Measurements from ENCODE around the gene CHRNB2.
A peak's percentile ranks its signal among the peaks of the same experiment; 100 is the strongest.

Gene CHRNB2

DNA sequence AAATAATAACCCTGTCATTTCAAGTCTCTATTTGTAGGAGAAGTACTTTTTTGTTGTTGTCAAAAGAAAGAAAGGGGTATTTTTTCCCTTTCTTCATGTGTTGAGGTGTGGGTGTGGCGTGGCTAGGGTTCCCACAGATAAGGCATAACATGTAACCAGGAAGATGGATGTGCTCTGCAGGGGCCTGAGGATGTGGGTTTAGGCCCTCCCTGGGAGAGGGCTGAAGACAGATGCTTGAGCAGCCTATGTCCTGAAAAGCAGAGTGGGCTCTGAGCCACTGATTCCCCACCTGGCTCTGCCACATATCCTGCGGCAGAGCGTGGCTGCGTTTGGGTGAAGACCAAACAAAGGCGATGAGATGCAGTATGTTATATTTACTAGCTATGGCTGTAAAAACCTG is 54.3 kb downstream of the CHRNB2 start:
- no peak overlapping the region for H3K27ac ChIP-seq (ENCODE audit: low read depth in 2 of 2, low read length in 2 of 2)
- no peak overlapping the region for H3K9ac ChIP-seq (ENCODE audit: low read depth in 1 of 2, low read length in 2 of 2)
- peaks cover 6 to 7% of the 10 kb centered on the region in 2 donors for H3K4me1 ChIP-seq (ENCODE audit: control insufficient read depth in 2 of 2, insufficient read depth in 2 of 2, low read length in 2 of 2)
- no peaks in the 10 kb centered on the region for H3K9me3 ChIP-seq (ENCODE audit: control insufficient read depth in 2 of 2, low read length in 2 of 2)
- no peak overlapping the region for H3K4me3 ChIP-seq (ENCODE audit: low read length in 2 of 2)
- peaks cover 0 to 2% of the 10 kb centered on the region in 2 donors for H3K36me3 ChIP-seq (ENCODE audit: control insufficient read depth in 2 of 2, insufficient read depth in 2 of 2, low read length in 2 of 2)
- no peaks in the 10 kb centered on the region for H3K27me3 ChIP-seq (ENCODE audit: control insufficient read depth in 2 of 2, insufficient read depth in 2 of 2, low read length in 2 of 2)

DNA sequence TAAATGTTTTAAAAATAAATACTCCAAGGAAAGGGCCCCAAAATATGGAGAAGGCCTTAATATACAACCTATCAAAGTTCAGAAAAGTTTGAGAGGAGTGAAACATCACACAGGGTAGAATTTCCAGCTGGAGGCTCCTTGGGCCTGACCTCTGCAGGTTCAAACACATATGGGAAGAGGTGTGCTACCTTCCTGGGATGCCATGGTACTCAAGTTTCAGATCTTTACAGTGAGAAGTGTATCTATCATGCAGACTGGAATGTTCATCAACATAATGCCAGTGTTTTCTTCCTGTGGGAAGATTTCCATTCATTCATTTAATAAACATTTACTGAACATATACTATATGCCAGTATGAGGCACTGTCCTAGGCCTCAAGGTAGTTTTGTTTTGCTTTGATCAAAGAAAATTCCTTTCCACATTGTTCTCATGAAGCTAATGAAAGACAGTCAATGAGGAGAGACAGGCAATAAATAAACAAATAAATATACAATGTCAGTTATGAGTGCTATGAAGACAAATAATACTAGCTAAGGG is 55.0 kb downstream of the CHRNB2 start:
- no peak overlapping the region for H3K9ac ChIP-seq (ENCODE audit: low read depth in 1 of 2, low read length in 2 of 2)
- no peak overlapping the region for H3K4me3 ChIP-seq (ENCODE audit: low read length in 2 of 2)
- peaks cover 8 to 10% of the 10 kb centered on the region in 2 donors for H3K4me1 ChIP-seq (ENCODE audit: control insufficient read depth in 2 of 2, insufficient read depth in 2 of 2, low read length in 2 of 2)
- no peaks in the 10 kb centered on the region for H3K27me3 ChIP-seq (ENCODE audit: control insufficient read depth in 2 of 2, insufficient read depth in 2 of 2, low read length in 2 of 2)
- H3K36me3 ChIP-seq (ENCODE audit: control insufficient read depth in 2 of 2, insufficient read depth in 2 of 2, low read length in 2 of 2) = peaks cover 0 to 2% of the 10 kb centered on the region in 2 donors
- H3K9me3 ChIP-seq (ENCODE audit: control insufficient read depth in 2 of 2, low read length in 2 of 2) = no peaks in the 10 kb centered on the region
- no peak overlapping the region for H3K27ac ChIP-seq (ENCODE audit: low read depth in 2 of 2, low read length in 2 of 2)

DNA sequence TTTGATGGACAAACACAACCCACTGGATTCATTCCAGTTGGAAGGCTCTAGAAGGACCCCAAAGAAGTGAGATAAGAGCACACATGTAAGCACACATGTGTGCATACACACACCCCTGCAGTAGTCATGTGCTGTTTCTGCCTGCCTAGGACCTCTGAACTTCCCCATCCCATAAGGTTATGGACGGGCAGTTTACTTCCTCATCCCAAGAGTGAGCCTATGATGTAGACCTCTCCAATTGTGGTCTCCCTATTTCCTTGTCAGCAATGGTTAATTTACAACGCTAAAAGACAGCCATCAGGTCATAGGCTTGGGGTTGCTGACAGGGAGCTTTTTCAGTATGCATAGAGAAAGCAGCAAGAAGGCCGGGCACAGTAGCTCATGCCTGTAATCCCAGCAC is 55.8 kb downstream of the CHRNB2 start:
- Histone ChIP-seq H3K36me3 (ENCODE audit: control insufficient read depth in 2 of 2, insufficient read depth in 2 of 2, low read length in 2 of 2) (peaks cover 0 to 2% of the 10 kb centered on the region in 2 donors), H3K4me1 (ENCODE audit: control insufficient read depth in 2 of 2, insufficient read depth in 2 of 2, low read length in 2 of 2) (peaks cover 10 to 11% of the 10 kb centered on the region in 2 donors), H3K27ac (ENCODE audit: low read depth in 2 of 2, low read length in 2 of 2) (no peak overlapping the region), H3K9me3 (ENCODE audit: control insufficient read depth in 2 of 2, low read length in 2 of 2) (no peaks in the 10 kb centered on the region), H3K9ac (ENCODE audit: low read depth in 1 of 2, low read length in 2 of 2) (no peak overlapping the region), H3K4me3 (ENCODE audit: low read length in 2 of 2) (no peak overlapping the region), H3K27me3 (ENCODE audit: control insufficient read depth in 2 of 2, insufficient read depth in 2 of 2, low read length in 2 of 2) (no peaks in the 10 kb centered on the region)

DNA sequence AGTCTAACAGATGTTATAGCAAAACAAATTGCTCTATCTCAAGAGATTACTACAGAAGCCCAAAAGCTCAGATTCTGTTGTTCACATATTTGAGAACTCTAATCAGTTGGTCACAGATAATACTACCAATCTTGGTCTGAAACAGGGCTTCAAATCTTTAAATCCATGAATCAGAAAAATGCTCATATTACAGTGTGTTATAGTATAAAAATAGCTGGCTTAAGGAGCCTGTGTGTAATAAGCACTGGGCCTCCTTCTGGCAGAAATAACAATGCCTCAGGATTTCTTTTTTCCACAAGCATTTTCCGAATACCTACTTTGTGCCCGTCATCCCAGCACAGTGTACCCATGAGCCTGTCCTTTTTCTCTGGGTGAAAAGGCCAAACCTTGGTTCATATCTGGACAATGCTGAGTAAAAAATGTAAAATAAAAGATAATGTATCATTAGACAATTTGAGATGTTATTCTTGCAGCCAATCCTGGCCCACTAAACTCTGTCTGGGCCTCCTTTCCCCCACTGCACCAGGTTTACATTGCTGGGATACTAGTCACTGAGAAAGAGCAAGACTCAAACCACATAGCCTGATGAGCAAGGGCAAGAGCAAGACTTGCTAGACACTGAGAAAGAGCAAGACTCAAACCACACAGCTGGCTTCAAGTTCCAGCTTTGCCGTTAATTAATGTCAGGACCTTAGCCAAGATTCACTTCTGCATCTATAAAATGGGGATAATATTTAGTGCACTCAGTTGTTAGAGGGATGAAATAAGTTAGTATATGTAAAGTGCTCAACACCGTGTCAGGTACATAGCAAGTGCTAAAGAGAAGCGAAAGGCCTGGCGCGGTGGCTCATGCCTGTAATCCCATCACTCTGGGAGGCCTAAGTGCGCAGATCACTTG is 57.4 kb downstream of the CHRNB2 start:
- no peak overlapping the region for H3K27ac ChIP-seq (ENCODE audit: low read depth in 2 of 2, low read length in 2 of 2)
- no peaks in the 10 kb centered on the region for H3K27me3 ChIP-seq (ENCODE audit: control insufficient read depth in 2 of 2, insufficient read depth in 2 of 2, low read length in 2 of 2)
- no peak overlapping the region for H3K9ac ChIP-seq (ENCODE audit: low read depth in 1 of 2, low read length in 2 of 2)
- peaks cover 10 to 11% of the 10 kb centered on the region in 2 donors for H3K4me1 ChIP-seq (ENCODE audit: control insufficient read depth in 2 of 2, insufficient read depth in 2 of 2, low read length in 2 of 2)
- H3K4me3 ChIP-seq (ENCODE audit: low read length in 2 of 2) = no peak overlapping the region
- H3K36me3 ChIP-seq (ENCODE audit: control insufficient read depth in 2 of 2, insufficient read depth in 2 of 2, low read length in 2 of 2) = peaks cover 0 to 2% of the 10 kb centered on the region in 2 donors
- no peaks in the 10 kb centered on the region for H3K9me3 ChIP-seq (ENCODE audit: control insufficient read depth in 2 of 2, low read length in 2 of 2)

GRCh38 chr1:154626456-154627256 is 59.1 kb downstream of the CHRNB2 start:
- Histone ChIP-seq H3K9ac (ENCODE audit: low read depth in 1 of 2, low read length in 2 of 2) (peak overlapping the region; percentile 72 to 80), H3K4me1 (ENCODE audit: control insufficient read depth in 2 of 2, insufficient read depth in 2 of 2, low read length in 2 of 2) (peaks cover 10 to 11% of the 10 kb centered on the region in 2 donors), H3K4me3 (ENCODE audit: low read length in 2 of 2) (peak overlapping the region; percentile 89 to 94), H3K36me3 (ENCODE audit: control insufficient read depth in 2 of 2, insufficient read depth in 2 of 2, low read length in 2 of 2) (peaks cover 0 to 2% of the 10 kb centered on the region in 2 donors), H3K27ac (ENCODE audit: low read depth in 2 of 2, low read length in 2 of 2) (peak overlapping the region; percentile 82 to 86), H3K27me3 (ENCODE audit: control insufficient read depth in 2 of 2, insufficient read depth in 2 of 2, low read length in 2 of 2) (no peaks in the 10 kb centered on the region), H3K9me3 (ENCODE audit: control insufficient read depth in 2 of 2, low read length in 2 of 2) (no peaks in the 10 kb centered on the region)

DNA sequence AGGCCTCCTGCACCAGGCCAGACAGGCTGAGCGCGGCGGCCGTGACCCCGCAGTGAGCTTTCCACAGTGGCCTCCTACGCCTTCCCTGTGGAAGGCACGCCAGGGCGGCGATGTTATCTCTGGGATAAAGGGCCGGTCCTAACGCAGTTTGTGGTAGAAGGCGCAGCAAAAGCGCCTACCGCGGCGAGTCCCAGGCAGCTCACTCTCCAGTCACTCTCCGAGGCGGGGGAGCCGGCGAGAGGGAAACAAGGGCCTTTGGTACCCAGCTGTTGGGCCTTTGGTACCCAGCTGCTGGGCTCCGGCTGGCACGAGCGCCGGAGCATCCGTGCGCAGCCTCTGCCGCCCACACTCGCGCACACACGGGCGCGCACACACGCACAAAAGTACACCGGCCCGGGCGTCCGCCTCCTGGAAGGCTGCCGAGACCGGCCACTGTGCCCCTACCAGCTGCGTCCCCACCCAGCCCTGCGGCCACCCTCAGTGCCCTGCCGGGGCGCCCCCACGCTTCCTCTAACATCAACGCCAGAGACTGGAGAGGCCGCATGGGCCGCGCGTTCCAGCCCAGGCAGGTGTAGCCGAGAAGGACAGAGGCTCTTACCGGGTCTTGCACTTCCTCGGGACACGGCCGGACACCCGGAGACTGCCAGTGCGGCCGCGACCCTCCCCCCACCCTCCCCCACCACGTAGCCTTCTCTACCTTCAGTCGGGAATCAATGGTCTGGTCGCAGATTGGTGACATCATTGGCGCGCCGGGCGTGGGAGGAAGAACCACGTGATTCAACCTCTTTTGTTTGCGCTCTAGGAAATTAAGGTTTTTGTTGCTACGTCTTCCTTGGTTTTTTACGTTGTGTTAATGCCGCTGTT is 59.9 kb downstream of the CHRNB2 start:
- Histone ChIP-seq H3K27me3 (ENCODE audit: control insufficient read depth in 2 of 2, insufficient read depth in 2 of 2, low read length in 2 of 2) (no peaks in the 10 kb centered on the region), H3K36me3 (ENCODE audit: control insufficient read depth in 2 of 2, insufficient read depth in 2 of 2, low read length in 2 of 2) (no peaks in the 10 kb centered on the region), H3K4me3 (ENCODE audit: low read length in 2 of 2) (peak overlapping the region; percentile 89 to 94), H3K9me3 (ENCODE audit: control insufficient read depth in 2 of 2, low read length in 2 of 2) (no peaks in the 10 kb centered on the region), H3K4me1 (ENCODE audit: control insufficient read depth in 2 of 2, insufficient read depth in 2 of 2, low read length in 2 of 2) (peaks cover 10 to 11% of the 10 kb centered on the region in 2 donors), H3K27ac (ENCODE audit: low read depth in 2 of 2, low read length in 2 of 2) (peak overlapping the region; percentile 82 to 86), H3K9ac (ENCODE audit: low read depth in 1 of 2, low read length in 2 of 2) (peak overlapping the region; percentile 72 to 80)

DNA sequence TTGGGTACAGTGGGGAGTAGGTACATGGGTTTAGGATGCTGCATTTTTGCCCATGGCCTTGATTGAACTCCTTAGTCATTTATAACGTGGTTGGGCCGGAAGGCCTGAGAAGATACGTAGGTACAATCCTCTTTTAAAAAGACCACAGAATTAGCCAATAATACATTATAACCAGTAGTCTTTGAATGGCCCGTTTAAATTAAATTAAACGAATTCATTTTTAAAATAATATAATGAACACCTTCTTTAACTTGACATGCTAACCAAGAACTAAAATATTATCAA is 60.5 kb downstream of the CHRNB2 start:
- Histone ChIP-seq H3K27me3 (ENCODE audit: control insufficient read depth in 2 of 2, insufficient read depth in 2 of 2, low read length in 2 of 2) (no peaks in the 10 kb centered on the region), H3K4me3 (ENCODE audit: low read length in 2 of 2) (peak overlapping the region; percentile 89 to 94), H3K27ac (ENCODE audit: low read depth in 2 of 2, low read length in 2 of 2) (peak overlapping the region; percentile 82 to 86), H3K4me1 (ENCODE audit: control insufficient read depth in 2 of 2, insufficient read depth in 2 of 2, low read length in 2 of 2) (peaks cover 10 to 11% of the 10 kb centered on the region in 2 donors), H3K9ac (ENCODE audit: low read depth in 1 of 2, low read length in 2 of 2) (peak overlapping the region; percentile 72 to 80), H3K36me3 (ENCODE audit: control insufficient read depth in 2 of 2, insufficient read depth in 2 of 2, low read length in 2 of 2) (no peaks in the 10 kb centered on the region), H3K9me3 (ENCODE audit: control insufficient read depth in 2 of 2, low read length in 2 of 2) (no peaks in the 10 kb centered on the region)

GRCh38 chr1:154629061-154629674 is 61.6 kb downstream of the CHRNB2 start:
- peaks cover 10 to 11% of the 10 kb centered on the region in 2 donors for H3K4me1 ChIP-seq (ENCODE audit: control insufficient read depth in 2 of 2, insufficient read depth in 2 of 2, low read length in 2 of 2)
- no peaks in the 10 kb centered on the region for H3K36me3 ChIP-seq (ENCODE audit: control insufficient read depth in 2 of 2, insufficient read depth in 2 of 2, low read length in 2 of 2)
- H3K27me3 ChIP-seq (ENCODE audit: control insufficient read depth in 2 of 2, insufficient read depth in 2 of 2, low read length in 2 of 2) = peaks cover 0 to 2% of the 10 kb centered on the region in 2 donors
- no peak overlapping the region for H3K27ac ChIP-seq (ENCODE audit: low read depth in 2 of 2, low read length in 2 of 2)
- no peaks in the 10 kb centered on the region for H3K9me3 ChIP-seq (ENCODE audit: control insufficient read depth in 2 of 2, low read length in 2 of 2)
- no peak overlapping the region for H3K4me3 ChIP-seq (ENCODE audit: low read length in 2 of 2)
- H3K9ac ChIP-seq (ENCODE audit: low read depth in 1 of 2, low read length in 2 of 2) = no peak overlapping the region
